BLaER1 (cell line): ENCODE data around the gene PSMD13.
A peak's percentile ranks its signal among the peaks of the same experiment; 100 is the strongest.

Experiments
- H3K27ac ChIP-seq: shearing (Covaris generic); formaldehyde crosslinking; 2 replicates; pipeline ENCODE4 v1.8.1; 2022
- H3K27me3 ChIP-seq: shearing (Covaris generic); formaldehyde crosslinking; 2 replicates; pipeline ENCODE4 v1.8.1; 2022
- H3K36me3 ChIP-seq: shearing (Covaris generic); formaldehyde crosslinking; 2 replicates; pipeline ENCODE4 v1.8.1; 2022
- H3K4me1 ChIP-seq: shearing (Covaris generic); formaldehyde crosslinking; 2 replicates; pipeline ENCODE4 v1.8.1; 2022
- H3K4me2 ChIP-seq: shearing (Covaris generic); formaldehyde crosslinking; 2 replicates; pipeline ENCODE4 v1.8.1; 2022
- H3K4me3 ChIP-seq: shearing (Covaris generic); formaldehyde crosslinking; 2 replicates; pipeline ENCODE4 v1.8.1; 2022
- H3K9ac ChIP-seq: shearing (Covaris generic); formaldehyde crosslinking; 2 replicates; pipeline ENCODE4 v1.8.1; 2022
- H3K9me3 ChIP-seq: shearing (Covaris generic); formaldehyde crosslinking; 2 replicates; pipeline ENCODE4 v1.8.1; 2022
- H4K20me1 ChIP-seq: shearing (Covaris generic); formaldehyde crosslinking; 2 replicates; pipeline ENCODE4 v1.8.1; 2022
- Cebpa-rat ChIP-seq: shearing (Covaris generic); IDR thresholded peaks from 2 replicates; pipeline ENCODE4 v1.8.1; 2022

The PSMD13 gene

GRCh38 chr11:287821-288477, 51.2 kb downstream of the PSMD13 start:
- Histone ChIP-seq H3K4me3 (peak overlapping the region; percentile 78), H3K9me3 (no peaks in the 10 kb centered on the region), H3K27ac (peak overlapping the region; percentile 82), H3K27me3 (peaks cover 59% of the 10 kb centered on the region), H3K36me3 (peaks cover 25% of the 10 kb centered on the region), H4K20me1 (peaks cover 19% of the 10 kb centered on the region), H3K4me1 (peaks cover 49% of the 10 kb centered on the region), H3K9ac (peak overlapping the region; percentile 81), H3K4me2 (peak overlapping the region; percentile 99)
- TF ChIP-seq Cebpa-rat = no peak

GRCh38 chr11:288478-289397, 52.0 kb downstream of the PSMD13 start, which contains the start of gene PGGHG:
Gene PGGHG (plus strand): TSS chr11:289126. CDS start chr11:289817, 691 bp downstream.
- Histone ChIP-seq H3K27ac (peak within 1 kb of the TSS; percentile 82), H3K36me3 (peaks cover 31% of the 10 kb centered on the region), H3K27me3 (peaks cover 51% of the 10 kb centered on the region), H3K9ac (peak within 1 kb of the TSS; percentile 81), H3K4me2 (peak within 1 kb of the TSS; percentile 100), H3K9me3 (no peaks in the 10 kb centered on the region), H3K4me1 (peaks cover 49% of the 10 kb centered on the region), H3K4me3 (peak within 1 kb of the TSS; percentile 78), H4K20me1 (peaks cover 19% of the 10 kb centered on the region)
- no peak for TF ChIP-seq Cebpa-rat

- peak overlapping the region; percentile 80 for H3K9ac ChIP-seq
These were observed 52.6 kb downstream of the PSMD13 start for GRCh38 chr11:289398-289711.

GRCh38 chr11:289712-290620, 53.2 kb downstream of the PSMD13 start:
- H3K4me3 ChIP-seq = peak overlapping the region; percentile 78
- peak overlapping the region; percentile 80 for H3K9ac ChIP-seq
- peak overlapping the region; percentile 76 for H3K27ac ChIP-seq
- peak overlapping the region; percentile 100 for H3K4me2 ChIP-seq
- H3K27me3 ChIP-seq = peaks cover 39% of the 10 kb centered on the region
- H4K20me1 ChIP-seq = peaks cover 19% of the 10 kb centered on the region
- H3K36me3 ChIP-seq = peaks cover 44% of the 10 kb centered on the region
- no peak for TF ChIP-seq Cebpa-rat
- peaks cover 49% of the 10 kb centered on the region for H3K4me1 ChIP-seq
- no peaks in the 10 kb centered on the region for H3K9me3 ChIP-seq

More at GRCh38 chr11:289398-289711, 52.6 kb downstream of the PSMD13 start:
- Histone ChIP-seq H3K4me2 (peak overlapping the region; percentile 100), H4K20me1 (peaks cover 19% of the 10 kb centered on the region), H3K9me3 (no peaks in the 10 kb centered on the region), H3K36me3 (peaks cover 38% of the 10 kb centered on the region), H3K27me3 (peaks cover 45% of the 10 kb centered on the region), H3K4me1 (peaks cover 49% of the 10 kb centered on the region), H3K27ac (peak overlapping the region; percentile 76), H3K4me3 (peak overlapping the region; percentile 78)
- TF ChIP-seq Cebpa-rat = no peak

- peaks cover 19% of the 10 kb centered on the region for H4K20me1 ChIP-seq
- H3K4me3 ChIP-seq = peak overlapping the region; percentile 78
- TF ChIP-seq Cebpa-rat = no peak
- peaks cover 31% of the 10 kb centered on the region for H3K27me3 ChIP-seq
- H3K4me1 ChIP-seq = peaks cover 49% of the 10 kb centered on the region
- H3K4me2 ChIP-seq = peak overlapping the region; percentile 100
- H3K36me3 ChIP-seq = peaks cover 51% of the 10 kb centered on the region
- peak overlapping the region; percentile 76 for H3K27ac ChIP-seq
- no peaks in the 10 kb centered on the region for H3K9me3 ChIP-seq
- H3K9ac ChIP-seq = peak overlapping the region; percentile 80
These were observed 54.0 kb downstream of the PSMD13 start for GRCh38 chr11:290621-291231.

GRCh38 chr11:291281-292210, 54.8 kb downstream of the PSMD13 start:
- Histone ChIP-seq H3K27me3 (peaks cover 23% of the 10 kb centered on the region), H3K9ac (peak overlapping the region; percentile 80), H3K4me3 (no peak overlapping the region; the same call in 1 of the 2 replicates), H3K9me3 (no peaks in the 10 kb centered on the region), H3K4me1 (peaks cover 56% of the 10 kb centered on the region), H3K27ac (no peak overlapping the region), H3K36me3 (peaks cover 56% of the 10 kb centered on the region), H3K4me2 (peak overlapping the region; percentile 100), H4K20me1 (peaks cover 19% of the 10 kb centered on the region)
- no peak for TF ChIP-seq Cebpa-rat

GRCh38 chr11:292211-293121, 55.7 kb downstream of the PSMD13 start:
- no peak for TF ChIP-seq Cebpa-rat
- H3K4me1 ChIP-seq = peaks cover 59% of the 10 kb centered on the region
- no peaks in the 10 kb centered on the region for H3K9me3 ChIP-seq
- H3K36me3 ChIP-seq = peaks cover 56% of the 10 kb centered on the region
- H4K20me1 ChIP-seq = peaks cover 14% of the 10 kb centered on the region
- H3K4me2 ChIP-seq = peak overlapping the region; percentile 14
- H3K4me3 ChIP-seq = no peak overlapping the region
- no peak overlapping the region for H3K9ac ChIP-seq
- peaks cover 14% of the 10 kb centered on the region for H3K27me3 ChIP-seq
- H3K27ac ChIP-seq = no peak overlapping the region
